Adrenal gland (tissue), 12 donors: ENCODE data around the gene DOCK3. TPM values are rescaled to one million over a fixed set of nuclear protein-coding genes. Genes with fewer than 3 reads are reported as not detected.

ENCODE experiments used
- DNase-seq, 7 donors: peaks; one replicate each; pipeline ENCODE4 v3.0.0-alpha.2; 2019 to 2020
- H3K27ac ChIP-seq, 5 donors: fragments of 200-600 bp; sonication (generic) in 4 of 5; 1 replicate in 3 of 5; 2 replicates in 2 of 5; pipeline versions ENCODE4 v1.5.1 to v1.8.0; 2016 to 2020; ENCODE audit warnings: mild to moderate bottlenecking in 1 of 5
- H3K27me3 ChIP-seq: fragments of 200-600 bp; 2 replicates; pipeline ENCODE4 v1.8.0; 2021
- H3K36me3 ChIP-seq, 2 donors: fragments of 200-600 bp; replicated peaks in 1 of 2; 1 replicate in 1 of 2; 2 replicates in 1 of 2; pipeline versions ENCODE4 v1.5.1 to v1.8.0; 2018 to 2022
- H3K4me1 ChIP-seq, 2 donors: fragments of 200-600 bp; replicated peaks in 1 of 2; 1 replicate in 1 of 2; 2 replicates in 1 of 2; pipeline versions ENCODE4 v1.5.1 to v1.8.0; 2018 to 2021
- H3K4me3 ChIP-seq, 4 donors: fragments of 200-600 bp; sonication (generic) in 3 of 4; one replicate each; pipeline ENCODE4 v1.5.1; 2016 to 2018
- H3K9me3 ChIP-seq, 3 donors: fragments of 200-600 bp; sonication (generic) in 1 of 3; replicated peaks in 1 of 3; 1 replicate in 2 of 3; 2 replicates in 1 of 3; pipeline versions ENCODE4 v1.5.1 to v1.8.0; 2016 to 2021
- POLR2A ChIP-seq, 2 donors: fragments of 450-650 bp; IDR thresholded peaks; one replicate each; pipeline ENCODE4 v1.6.1; 2017; ENCODE audit warnings: antibody characterized with exemption in 2 of 2, mild to moderate bottlenecking in 2 of 2, moderate library complexity in 1 of 2
- WGBS, 4 donors: extraction: QIAGEN DNeasy Blood & Tissue Kit in 2 of 4; methylation state at CpG; one replicate each; pipeline versions ENCODE4 v1.1.5 to v1.1.7; 2013 to 2017; 5-methylcytosine and 5-hydroxymethylcytosine counted together
- intact Hi-C, 2 donors: fragments of 100-400 bp; cut with DNase I; formaldehyde crosslinking; loops; one replicate each; pipeline versions ENCODE4 v1.14.1 to v1.15.0; 2022 to 2023
- polyA plus RNA-seq, 3 donors: library from polyadenylated mRNA; stranded (reverse); fragments of 200-250 nt in 2 of 3; fragments of 350-450 nt in 1 of 3; fragmentation: Illumina TruSeq in 1 of 3; extraction: RNeasy Lipid Tissue Mini Kit (QIAGEN cat#74804) in 1 of 3; gene quantifications; one replicate each; pipeline ENCODE4 v1.2.3, GENCODE V29; 2013 to 2014
- total RNA-seq, 9 donors: library from RNA; depleted of rRNA in 4 of 9; stranded (reverse); fragments of >200 nt in 4 of 9; fragments of 120-200 nt in 1 of 9; fragmentation: NEBNext Ultra II Directional in 1 of 9; extraction: Animal tissue kit (Norgen Biotek cat#: 25700) in 1 of 9; gene quantifications; one replicate each; pipeline versions ENCODE4 v1.1.0 to v1.2.4, GENCODE V29; 2013 to 2023
- TF ChIP-seq, protein P1 (sequence below), 6 experiments: fragments of 450-650 bp in 4 of 6; fragments of 200-600 bp in 2 of 6; sonication (generic) in 1 of 6; IDR thresholded peaks; 1 replicate in 5 of 6; 2 replicates in 1 of 6; pipeline versions ENCODE4 v1.5.1 to v1.8.0; 2016 to 2021; ENCODE audit warnings: antibody characterized with exemption in 6 of 6, mild to moderate bottlenecking in 2 of 6, moderate library complexity in 1 of 6
- donor health status: healthy with polysubstance abuse.
- donor health status: Bipolar disorder and iron deficiency.
- donor health status: DM: yes; HTN: yes; CAD: no.
- donor health status: DM: no; HTN: no; CAD: no.
- donor health status: DM: no; HTN: no; CAD: no.
- donor health status: DM: yes; HTN: yes; CAD: no.

The DOCK3 gene
- total and polyA plus RNA-seq, 12 donors, result 0.72 to 8.6 (median 2.9) TPM

DNA sequence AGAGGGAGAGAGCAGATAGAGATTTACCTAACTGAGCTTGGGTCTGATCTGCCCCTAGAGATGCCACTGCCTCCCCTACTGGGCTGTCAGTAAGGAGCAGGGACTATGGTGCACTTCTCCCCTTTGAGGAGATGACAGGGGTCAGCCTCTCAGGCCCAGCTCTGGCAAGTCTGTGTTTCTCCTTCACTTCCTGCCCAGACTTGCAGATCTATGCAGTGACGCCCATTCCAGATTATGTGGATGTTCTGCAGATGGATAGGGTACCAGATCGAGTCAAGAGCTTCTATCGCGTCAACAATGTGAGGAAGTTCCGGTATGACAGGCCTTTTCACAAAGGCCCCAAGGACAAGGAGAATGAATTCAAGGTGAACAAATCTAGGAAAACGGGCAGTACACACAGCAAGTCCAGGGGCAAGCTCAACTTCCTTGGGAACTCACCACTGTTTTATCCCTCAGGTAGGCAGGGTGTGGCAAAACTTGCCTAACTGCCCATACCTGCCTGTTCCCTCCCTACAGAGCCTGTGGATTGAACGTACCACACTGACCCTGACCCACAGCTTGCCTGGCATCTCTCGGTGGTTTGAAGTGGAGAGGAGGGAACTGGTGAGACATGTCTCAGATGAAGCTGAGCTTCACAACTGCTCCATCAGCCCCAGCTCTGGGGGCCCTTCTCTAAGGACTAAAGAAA is 681.3 kb downstream of the DOCK3 start:
- intact Hi-C loops, result no loop called here
- 75 to 80% (median 79%) methylated on average over 6 to 8 of the region's 8 CpGs for WGBS, 4 donors
- no peaks in the 10 kb centered on the region for H3K4me1 ChIP-seq
- peak in 1 of 7 donors; percentile 27 for DNase-seq
- H3K27me3 ChIP-seq, result no peaks in the 10 kb centered on the region
- TF ChIP-seq, protein P1, sequence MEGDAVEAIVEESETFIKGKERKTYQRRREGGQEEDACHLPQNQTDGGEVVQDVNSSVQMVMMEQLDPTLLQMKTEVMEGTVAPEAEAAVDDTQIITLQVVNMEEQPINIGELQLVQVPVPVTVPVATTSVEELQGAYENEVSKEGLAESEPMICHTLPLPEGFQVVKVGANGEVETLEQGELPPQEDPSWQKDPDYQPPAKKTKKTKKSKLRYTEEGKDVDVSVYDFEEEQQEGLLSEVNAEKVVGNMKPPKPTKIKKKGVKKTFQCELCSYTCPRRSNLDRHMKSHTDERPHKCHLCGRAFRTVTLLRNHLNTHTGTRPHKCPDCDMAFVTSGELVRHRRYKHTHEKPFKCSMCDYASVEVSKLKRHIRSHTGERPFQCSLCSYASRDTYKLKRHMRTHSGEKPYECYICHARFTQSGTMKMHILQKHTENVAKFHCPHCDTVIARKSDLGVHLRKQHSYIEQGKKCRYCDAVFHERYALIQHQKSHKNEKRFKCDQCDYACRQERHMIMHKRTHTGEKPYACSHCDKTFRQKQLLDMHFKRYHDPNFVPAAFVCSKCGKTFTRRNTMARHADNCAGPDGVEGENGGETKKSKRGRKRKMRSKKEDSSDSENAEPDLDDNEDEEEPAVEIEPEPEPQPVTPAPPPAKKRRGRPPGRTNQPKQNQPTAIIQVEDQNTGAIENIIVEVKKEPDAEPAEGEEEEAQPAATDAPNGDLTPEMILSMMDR (IDR thresholded peaks at IDR 0.05), result no peak
- TF ChIP-seq POLR2A (IDR thresholded peaks at IDR 0.05), result no peak
- no peaks in the 10 kb centered on the region for H3K9me3 ChIP-seq
- H3K27ac ChIP-seq, result no peak overlapping the region
- no peaks in the 10 kb centered on the region for H3K36me3 ChIP-seq
- no peak overlapping the region for H3K4me3 ChIP-seq

DNA sequence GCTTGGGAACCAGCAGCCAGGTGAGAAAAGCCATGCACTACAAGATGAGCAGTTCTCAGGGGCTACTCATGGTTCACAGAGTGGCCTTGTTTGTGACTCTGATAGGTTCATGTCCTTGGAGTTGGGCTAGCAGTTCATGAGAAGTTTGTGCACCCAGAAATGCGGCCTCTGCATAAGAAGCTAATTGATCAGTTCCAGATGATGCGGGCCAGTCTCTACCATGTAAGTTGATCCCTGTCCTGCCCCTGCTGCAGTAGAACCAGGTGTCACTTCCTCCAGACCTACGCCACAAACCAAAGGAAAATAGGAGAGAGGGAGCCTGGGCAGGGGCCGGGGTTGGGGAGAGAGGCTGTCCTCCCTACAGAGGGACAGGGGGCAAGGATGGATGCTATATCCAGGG is 683.1 kb downstream of the DOCK3 start:
- Histone ChIP-seq H3K4me3 (no peak overlapping the region), H3K27me3 (no peaks in the 10 kb centered on the region), H3K9me3 (no peaks in the 10 kb centered on the region), H3K36me3 (no peaks in the 10 kb centered on the region), H3K27ac (no peak overlapping the region), H3K4me1 (no peaks in the 10 kb centered on the region)
- peak in 1 of 7 donors; percentile 10 for DNase-seq
- intact Hi-C loops, result no loop called here
- TF ChIP-seq, protein P1 (IDR thresholded peaks at IDR 0.05), result no peak
- no peak for TF ChIP-seq POLR2A (IDR thresholded peaks at IDR 0.05)
- 69 to 92% (median 73%) methylated on average over 4 of the region's 4 CpGs for WGBS, 4 donors

DNA sequence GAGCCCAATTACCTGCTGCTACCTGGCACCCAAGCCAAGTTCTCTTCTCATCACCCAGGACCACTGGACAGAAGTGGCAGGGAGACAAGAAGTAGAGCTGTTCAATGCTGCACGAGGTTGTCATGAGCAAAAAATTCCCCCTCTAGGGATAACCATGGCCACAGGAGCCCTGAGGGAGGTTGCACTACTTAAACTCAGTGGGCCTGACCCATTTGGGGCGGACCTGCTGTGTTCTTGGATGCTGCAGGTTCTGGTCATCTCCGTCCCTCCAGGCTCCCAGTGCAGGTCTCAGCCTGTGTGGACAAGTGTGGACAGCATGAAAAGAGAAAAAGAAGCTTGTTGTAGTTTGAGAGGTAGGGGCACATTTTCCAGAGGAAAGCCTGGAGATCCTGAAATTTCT is 684.3 kb downstream of the DOCK3 start:
- intact Hi-C loops, result no loop called here
- H3K27me3 ChIP-seq, result no peaks in the 10 kb centered on the region
- peak in 1 of 7 donors; percentile 11 for DNase-seq
- 63 to 88% (median 84%) methylated on average over 3 of the region's 3 CpGs for WGBS, 4 donors
- H3K36me3 ChIP-seq, result no peaks in the 10 kb centered on the region
- no peak overlapping the region for H3K4me3 ChIP-seq
- TF ChIP-seq, protein P1 (IDR thresholded peaks at IDR 0.05), result no peak
- TF ChIP-seq POLR2A (IDR thresholded peaks at IDR 0.05), result no peak
- no peaks in the 10 kb centered on the region for H3K9me3 ChIP-seq
- H3K4me1 ChIP-seq, result no peaks in the 10 kb centered on the region
- H3K27ac ChIP-seq, result no peak overlapping the region

DNA sequence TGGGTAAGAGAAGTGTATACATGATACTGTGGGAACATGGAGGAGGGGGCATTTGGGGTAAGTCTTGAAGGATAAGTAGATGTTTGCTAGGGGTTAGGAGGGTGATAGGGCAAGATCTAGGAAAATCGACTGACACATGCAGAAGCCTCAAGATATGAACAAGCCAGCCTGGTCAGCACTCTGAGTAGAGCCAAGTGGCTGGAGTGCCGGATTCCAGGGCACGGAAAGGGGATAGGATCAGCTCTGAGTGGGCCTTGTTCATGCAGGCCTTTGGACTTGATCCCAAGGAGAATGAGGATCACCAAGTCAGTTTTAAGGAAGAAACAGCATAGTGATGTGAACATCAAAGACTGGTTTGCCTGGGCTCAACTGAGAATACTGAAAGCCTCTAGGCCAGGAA is 686.1 kb downstream of the DOCK3 start:
- no peaks in the 10 kb centered on the region for H3K9me3 ChIP-seq
- WGBS, 4 donors, result 91 to 98% (median 93%) methylated on average over 3 of the region's 3 CpGs
- no peak overlapping the region for H3K4me3 ChIP-seq
- no peaks in the 10 kb centered on the region for H3K27me3 ChIP-seq
- TF ChIP-seq POLR2A (IDR thresholded peaks at IDR 0.05), result no peak
- TF ChIP-seq, protein P1 (IDR thresholded peaks at IDR 0.05), result no peak
- H3K4me1 ChIP-seq, result no peaks in the 10 kb centered on the region
- H3K27ac ChIP-seq, result no peak overlapping the region
- H3K36me3 ChIP-seq, result no peaks in the 10 kb centered on the region
- peak in 1 of 7 donors; percentile 3 for DNase-seq
- intact Hi-C loops, result no loop called here
